Stimulated activated effector memory CD8-positive, alpha-beta T cell treated with anti-CD3 and anti-CD28 coated beads, Interleukin-12 subunit alpha, Interleukin-12 subunit beta, amount 100 ng/mL, for 72 hours (primary cell): Measurements from ENCODE around the gene TALDO1.

ENCODE experiments used
- ATAC-seq: fragments of 150-1000 bp; cut with Tn5 transposase; 2 replicates; pipeline ENCODE4 v1.10.0; 2021
- DNase-seq, 2 donors: peaks; one replicate each; pipeline ENCODE4 v3.0.0; 2021 to 2022; ENCODE audit warnings: low spot score in 2 of 2
- H3K27ac Mint-ChIP-seq: one replicate; pipeline ENCODE4 v1.8.0; 2022; ENCODE audit warnings: mild to moderate bottlenecking, mixed read lengths
- H3K36me3 Mint-ChIP-seq: one replicate; pipeline ENCODE4 v1.8.0; 2022; ENCODE audit warnings: mild to moderate bottlenecking, mixed read lengths
- H3K4me1 Mint-ChIP-seq: one replicate; pipeline ENCODE4 v1.8.0; 2022; ENCODE audit warnings: mixed read lengths
- H3K4me3 Mint-ChIP-seq: one replicate; pipeline ENCODE4 v1.8.0; 2022; ENCODE audit warnings: mild to moderate bottlenecking, mixed read lengths
- H3K9me3 Mint-ChIP-seq: one replicate; pipeline ENCODE4 v1.8.0; 2022; ENCODE audit warnings: mixed read lengths

Gene TALDO1

DNA sequence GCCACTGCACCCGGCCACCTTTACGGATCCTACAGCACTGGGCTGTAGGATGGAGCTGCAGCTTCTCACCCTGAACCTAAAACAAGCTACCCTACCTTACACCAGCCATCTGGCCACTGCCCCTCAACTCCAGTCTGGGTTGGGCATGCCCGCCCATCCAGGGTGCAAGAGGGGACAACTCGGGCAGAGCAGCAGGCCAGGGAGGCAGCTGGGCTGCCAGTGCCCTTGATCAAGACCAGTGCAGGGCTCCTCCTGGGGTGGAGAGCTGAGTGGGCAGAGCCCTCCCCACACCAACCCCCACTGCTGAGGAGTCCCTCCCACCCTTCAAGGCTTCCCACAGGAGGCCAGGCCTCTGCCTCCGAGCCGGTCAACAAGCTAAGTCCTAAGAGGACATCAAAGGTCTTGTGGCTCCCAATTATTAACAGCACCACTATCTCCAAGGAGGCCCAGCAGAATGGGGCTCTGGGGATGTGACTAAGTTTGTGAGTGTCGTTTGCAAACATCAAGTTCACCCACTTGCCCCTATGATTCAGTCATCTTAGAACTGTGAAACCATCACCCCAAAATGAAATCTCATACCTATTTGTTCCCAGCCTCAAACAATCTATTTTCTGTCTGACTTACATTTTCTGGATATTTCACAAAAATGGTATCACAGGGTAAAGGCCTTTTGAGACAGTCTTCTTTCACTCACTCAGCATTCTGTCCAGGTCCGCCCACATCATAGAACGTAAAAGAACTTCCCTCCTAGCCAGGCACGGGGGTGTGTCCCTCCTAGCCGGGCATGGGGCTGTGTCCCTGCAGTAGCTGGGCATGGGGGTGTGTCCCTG, 19.1 kb downstream of the TALDO1 start:
- H3K27ac Mint-ChIP-seq = peak overlapping the region; percentile 29
- H3K4me3 Mint-ChIP-seq = no peak overlapping the region
- H3K9me3 Mint-ChIP-seq = no peaks in the 10 kb centered on the region
- ATAC-seq = peak; percentile 57
- DNase-seq = no peak
- peaks cover 12% of the 10 kb centered on the region for H3K4me1 Mint-ChIP-seq
- H3K36me3 Mint-ChIP-seq = peaks cover 92% of the 10 kb centered on the region

GRCh38 chr11:766936-767210, 19.6 kb downstream of the TALDO1 start:
- DNase-seq (no peak), ATAC-seq (no peak)
- Mint-ChIP-seq H3K4me3 (no peak overlapping the region), H3K4me1 (peaks cover 12% of the 10 kb centered on the region), H3K27ac (peak overlapping the region; percentile 29), H3K36me3 (peaks cover 87% of the 10 kb centered on the region), H3K9me3 (no peaks in the 10 kb centered on the region)

DNA sequence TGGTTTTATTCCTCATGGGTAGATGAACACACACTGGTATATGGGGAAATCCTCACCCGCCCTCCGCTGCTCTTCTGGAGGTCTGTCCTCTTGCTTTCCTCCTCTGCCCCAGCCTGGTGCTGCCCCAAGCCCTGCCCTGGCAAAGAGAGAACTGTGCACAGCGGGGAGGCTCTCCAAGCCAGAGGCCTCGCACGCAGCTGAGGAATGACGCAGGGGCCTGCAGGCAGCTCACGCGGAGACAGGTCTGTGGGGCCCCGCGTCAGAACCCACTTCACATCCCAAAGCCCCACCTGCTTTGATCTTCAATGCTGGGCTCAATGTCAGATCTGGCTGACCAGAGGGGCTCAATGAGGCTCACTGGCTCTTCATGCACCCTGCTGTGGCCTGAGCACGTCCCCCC, 20.0 kb downstream of the TALDO1 start:
- Mint-ChIP-seq H3K36me3 (peaks cover 83% of the 10 kb centered on the region), H3K9me3 (no peaks in the 10 kb centered on the region), H3K27ac (no peak overlapping the region)

DNA sequence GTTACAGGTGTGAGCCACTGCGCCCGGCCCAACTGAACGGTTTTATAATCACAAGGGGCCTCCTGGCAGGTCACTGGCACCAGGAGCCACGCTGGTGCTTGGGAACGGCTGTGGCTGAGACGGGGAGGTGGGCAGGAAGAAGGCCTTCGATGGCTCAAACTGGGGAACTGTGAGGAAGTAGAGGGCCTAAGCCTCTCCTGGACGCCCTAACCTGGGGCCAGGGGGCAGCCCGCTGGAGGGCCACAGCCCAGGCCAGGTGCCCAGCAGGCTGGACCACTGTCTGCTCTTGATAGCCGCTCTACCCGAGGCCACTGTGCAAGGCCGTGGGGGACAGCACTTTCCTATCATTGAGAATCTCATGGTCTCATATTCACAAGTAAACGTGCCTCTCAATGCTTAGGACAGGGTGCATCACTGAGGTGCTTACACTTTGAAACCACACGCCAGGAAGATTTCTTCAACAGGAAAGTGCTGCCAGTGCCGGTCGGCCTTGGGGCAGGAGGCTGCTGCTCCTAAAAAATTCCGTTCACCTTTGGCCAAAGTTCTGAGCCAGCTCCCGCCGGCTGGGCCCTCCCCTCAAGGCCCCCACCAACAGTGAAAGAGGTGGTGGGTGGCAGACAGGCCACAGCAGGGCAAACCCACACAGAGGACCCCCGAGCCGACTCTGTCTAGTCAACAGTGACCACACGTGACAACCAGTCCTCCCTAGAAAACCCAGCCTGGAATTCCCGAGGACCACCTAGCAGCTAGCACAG, 22.8 kb downstream of the TALDO1 start:
- Mint-ChIP-seq H3K4me1 (peaks cover 18% of the 10 kb centered on the region), H3K4me3 (no peak overlapping the region), H3K9me3 (no peaks in the 10 kb centered on the region), H3K36me3 (peaks cover 70% of the 10 kb centered on the region), H3K27ac (no peak overlapping the region)
- no peak for DNase-seq
- ATAC-seq = no peak

More for the DNA sequence above, 20.0 kb downstream of the TALDO1 start:
- Mint-ChIP-seq H3K4me3 (no peak overlapping the region), H3K4me1 (peaks cover 12% of the 10 kb centered on the region)
- no peak for DNase-seq
- no peak for ATAC-seq

DNA sequence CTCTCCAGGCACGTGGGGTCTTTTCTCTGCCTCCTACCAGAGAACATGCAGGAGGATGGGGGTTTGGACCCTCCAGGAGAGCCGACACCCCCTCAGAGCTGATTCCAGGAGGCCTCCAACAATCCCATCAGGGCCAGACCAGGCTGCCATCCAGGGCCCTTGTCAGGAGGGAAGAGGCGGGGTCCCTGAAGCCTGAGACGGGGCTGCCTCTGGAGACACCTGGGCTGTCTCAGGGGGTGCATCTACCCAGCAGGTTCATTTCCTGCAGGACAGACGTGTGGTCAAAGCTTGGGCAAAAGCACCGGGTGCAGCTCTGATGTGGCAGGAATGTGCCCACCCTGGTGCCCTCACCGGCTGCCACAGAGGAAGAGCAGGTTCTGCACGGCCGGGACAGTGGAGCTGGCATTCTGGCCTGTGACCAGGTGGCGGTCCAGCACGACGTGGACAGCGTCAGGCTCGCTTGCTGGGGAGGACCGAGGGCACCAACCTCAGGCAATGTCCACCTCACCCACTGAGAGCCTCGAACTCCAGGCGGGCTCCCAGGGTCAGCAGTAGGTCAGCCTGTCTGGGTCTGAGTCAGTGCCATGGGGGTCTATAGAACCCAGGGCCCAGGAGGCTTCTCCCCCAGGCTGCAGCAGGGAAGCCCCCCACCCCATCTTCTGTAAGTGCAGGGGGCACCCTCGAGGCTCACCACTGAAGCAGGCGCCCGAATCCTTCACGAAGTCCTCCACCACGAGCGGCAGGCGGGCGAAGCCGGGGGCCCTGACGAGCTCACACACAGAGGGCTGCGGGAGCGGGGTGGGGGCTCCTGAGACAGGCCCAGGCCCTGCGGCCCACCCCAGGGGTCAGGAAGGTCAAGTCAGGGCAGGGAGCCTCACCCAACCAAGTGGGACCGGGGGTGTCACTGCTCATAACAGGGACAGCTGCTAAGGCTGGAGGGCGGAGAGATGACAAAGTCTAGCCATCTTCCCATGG, 23.7 kb downstream of the TALDO1 start:
- Mint-ChIP-seq H3K9me3 (no peaks in the 10 kb centered on the region), H3K4me3 (no peak overlapping the region), H3K27ac (no peak overlapping the region), H3K36me3 (peaks cover 69% of the 10 kb centered on the region), H3K4me1 (peaks cover 25% of the 10 kb centered on the region)
- ATAC-seq (no peak), DNase-seq (no peak)

- no peaks in the 10 kb centered on the region for H3K9me3 Mint-ChIP-seq
- H3K27ac Mint-ChIP-seq = no peak overlapping the region
- no peak overlapping the region for H3K4me3 Mint-ChIP-seq
- DNase-seq = no peak
- peaks cover 22% of the 10 kb centered on the region for H3K4me1 Mint-ChIP-seq
- peaks cover 67% of the 10 kb centered on the region for H3K36me3 Mint-ChIP-seq
- no peak for ATAC-seq
These were observed 24.4 kb downstream of the TALDO1 start for GRCh38 chr11:771617-772204.

DNA sequence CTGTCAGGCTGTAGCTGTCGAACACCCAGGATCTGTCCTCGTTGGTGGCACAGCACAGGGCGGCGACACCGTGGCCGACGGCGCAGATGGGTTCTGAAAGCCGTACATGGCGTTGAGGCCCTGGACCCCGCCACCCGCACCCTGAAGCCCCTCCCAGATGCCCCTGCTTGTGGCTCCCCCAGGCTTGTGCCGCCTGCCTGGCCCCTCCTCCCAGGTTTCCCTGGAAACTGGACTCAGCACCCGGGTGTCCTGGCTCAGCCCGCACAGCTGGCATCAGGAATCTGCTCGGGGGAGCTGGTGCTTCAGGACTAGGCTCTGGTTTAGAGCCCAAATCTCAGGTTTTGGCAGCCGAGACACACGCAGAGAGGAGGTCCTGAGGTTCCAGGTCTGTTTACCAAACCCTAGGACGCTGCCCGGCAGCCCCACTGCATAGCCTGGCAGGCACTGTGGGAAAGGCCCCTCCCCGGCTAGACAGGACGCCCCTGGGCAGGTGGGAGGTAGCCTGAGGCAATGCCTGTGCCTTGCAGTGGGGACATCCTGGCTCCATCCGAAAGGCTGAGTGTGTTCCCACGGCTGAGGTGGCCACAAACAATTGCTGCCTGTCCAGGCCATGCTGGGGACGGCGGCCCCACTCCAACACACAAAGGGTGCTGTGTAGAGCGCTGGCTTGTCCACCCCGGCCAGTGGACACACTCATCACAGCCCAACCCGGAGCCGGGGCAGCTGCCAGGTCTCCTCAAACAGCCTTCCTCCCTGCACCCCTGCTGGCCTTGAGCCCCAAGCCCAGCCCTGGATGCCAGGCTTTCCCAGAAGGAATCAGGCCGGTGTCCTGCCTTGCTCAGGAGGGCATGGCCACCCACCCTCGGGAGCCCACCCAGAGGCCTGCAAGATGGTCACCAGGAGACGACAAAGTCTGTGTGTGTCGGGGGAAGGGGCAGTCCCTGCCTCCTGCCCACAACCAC, 25.4 kb downstream of the TALDO1 start:
- Mint-ChIP-seq H3K36me3 (peaks cover 58% of the 10 kb centered on the region), H3K4me1 (peaks cover 20% of the 10 kb centered on the region), H3K9me3 (no peaks in the 10 kb centered on the region), H3K27ac (no peak overlapping the region), H3K4me3 (no peak overlapping the region)
- DNase-seq (no peak), ATAC-seq (no peak)

- no peak for ATAC-seq
- Mint-ChIP-seq H3K9me3 (no peaks in the 10 kb centered on the region), H3K4me1 (peaks cover 20% of the 10 kb centered on the region), H3K4me3 (no peak overlapping the region), H3K36me3 (peaks cover 53% of the 10 kb centered on the region), H3K27ac (no peak overlapping the region)
- no peak for DNase-seq
These were observed 26.2 kb downstream of the TALDO1 start for GRCh38 chr11:773425-773824.

DNA sequence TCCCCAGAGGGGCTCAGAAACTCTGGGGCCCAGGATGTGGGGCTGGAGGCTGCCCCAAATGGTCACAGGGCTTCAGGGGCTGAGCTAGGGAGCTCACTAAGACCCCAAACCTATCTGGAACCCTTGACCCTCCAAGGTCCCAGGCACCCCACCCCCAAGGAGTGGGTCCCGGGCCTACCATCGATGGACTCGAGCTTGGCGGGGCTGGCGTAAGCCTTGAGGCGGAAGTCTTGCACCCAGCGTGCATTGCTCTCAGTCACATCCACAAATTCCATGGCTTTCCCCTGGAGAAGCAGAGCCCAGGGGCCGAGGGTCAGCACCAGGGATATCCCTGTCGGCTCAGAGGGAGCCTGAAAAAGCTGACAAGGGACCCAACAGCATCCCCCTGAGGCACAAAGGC, 26.6 kb downstream of the TALDO1 start:
- Mint-ChIP-seq H3K4me1 (peaks cover 20% of the 10 kb centered on the region), H3K4me3 (no peak overlapping the region), H3K27ac (no peak overlapping the region), H3K36me3 (peaks cover 52% of the 10 kb centered on the region), H3K9me3 (no peaks in the 10 kb centered on the region)
- DNase-seq = no peak
- ATAC-seq = no peak

DNA sequence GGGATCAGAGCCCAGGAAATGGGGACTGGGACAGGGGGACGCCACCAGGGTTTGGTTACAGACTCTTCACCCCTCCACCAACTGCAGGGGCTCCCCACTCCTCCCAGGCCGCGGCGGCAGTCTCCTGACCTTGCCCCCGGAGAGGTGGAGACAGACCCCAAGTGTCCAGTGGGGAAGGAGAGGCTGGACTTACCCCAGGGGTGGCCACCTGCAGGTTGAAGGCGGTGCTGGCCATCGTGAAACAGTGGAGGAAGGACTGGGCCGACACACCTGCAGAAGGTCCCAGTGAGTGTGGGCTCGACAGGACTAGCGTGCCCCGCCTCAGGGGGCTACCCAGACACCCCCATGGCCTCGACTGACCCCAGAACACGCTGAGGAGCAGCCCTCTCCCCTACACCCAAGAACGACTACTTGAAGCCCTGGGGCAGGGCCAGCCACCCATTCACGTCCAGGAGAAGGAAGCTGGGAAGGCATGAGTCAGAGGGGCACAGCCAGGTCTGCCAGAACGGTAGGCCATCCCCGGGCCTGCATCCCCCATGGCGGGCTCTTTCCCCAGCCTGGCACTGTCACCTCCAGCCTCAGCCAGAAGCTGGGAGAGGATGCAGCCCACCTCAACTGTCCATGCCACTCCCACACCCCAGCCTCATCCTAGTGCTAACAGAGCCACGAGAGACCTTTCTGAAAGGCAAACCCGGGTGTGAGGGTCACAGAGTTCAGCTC, 27.8 kb downstream of the TALDO1 start:
- peaks cover 20% of the 10 kb centered on the region for H3K4me1 Mint-ChIP-seq
- H3K27ac Mint-ChIP-seq = peak overlapping the region; percentile 78
- peak overlapping the region; percentile 76 for H3K4me3 Mint-ChIP-seq
- peaks cover 40% of the 10 kb centered on the region for H3K36me3 Mint-ChIP-seq
- no peak for DNase-seq
- no peaks in the 10 kb centered on the region for H3K9me3 Mint-ChIP-seq
- no peak for ATAC-seq

DNA sequence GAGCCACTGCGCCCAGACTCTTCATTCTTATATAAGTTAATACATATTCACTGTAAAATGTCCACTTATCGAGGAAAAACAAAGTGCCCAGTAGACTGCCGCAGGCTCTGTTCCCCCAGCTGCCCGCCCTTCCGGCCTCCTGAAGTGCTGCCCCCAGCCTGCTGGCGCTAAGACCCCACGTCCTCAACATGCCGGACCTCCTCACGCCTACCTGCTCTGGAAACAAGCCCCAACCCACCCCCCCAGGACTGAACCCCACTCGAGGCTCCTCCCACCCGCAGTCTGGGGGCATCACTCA, 28.9 kb downstream of the TALDO1 start:
- ATAC-seq (no peak), DNase-seq (no peak)
- peak overlapping the region; percentile 78 for H3K27ac Mint-ChIP-seq
- H3K4me3 Mint-ChIP-seq = peak overlapping the region; percentile 76
- H3K9me3 Mint-ChIP-seq = no peaks in the 10 kb centered on the region
- H3K36me3 Mint-ChIP-seq = peaks cover 34% of the 10 kb centered on the region
- H3K4me1 Mint-ChIP-seq = peaks cover 20% of the 10 kb centered on the region

GRCh38 chr11:776561-777287, 29.5 kb downstream of the TALDO1 start:
- Mint-ChIP-seq H3K36me3 (peaks cover 34% of the 10 kb centered on the region), H3K4me3 (peak overlapping the region; percentile 76), H3K4me1 (peaks cover 20% of the 10 kb centered on the region), H3K27ac (peak overlapping the region; percentile 78), H3K9me3 (no peaks in the 10 kb centered on the region)
- DNase-seq (peak in 1 of 2 donors; percentile 72), ATAC-seq (peak; percentile 55)
